C4-2B (cell line): ENCODE measurements around the gene HAND2.

ENCODE experiments used
- ZFX ChIP-seq: fragments of 450-650 bp; IDR thresholded peaks from 2 replicates; pipeline ENCODE4 v1.6.1; 2017
- TF ChIP-seq, protein P1 (sequence below): fragments of 450-650 bp; conservative IDR thresholded peaks from 2 replicates; pipeline ENCODE4 v1.5.1; 2017; ENCODE audit warnings: mild to moderate bottlenecking

DNA sequence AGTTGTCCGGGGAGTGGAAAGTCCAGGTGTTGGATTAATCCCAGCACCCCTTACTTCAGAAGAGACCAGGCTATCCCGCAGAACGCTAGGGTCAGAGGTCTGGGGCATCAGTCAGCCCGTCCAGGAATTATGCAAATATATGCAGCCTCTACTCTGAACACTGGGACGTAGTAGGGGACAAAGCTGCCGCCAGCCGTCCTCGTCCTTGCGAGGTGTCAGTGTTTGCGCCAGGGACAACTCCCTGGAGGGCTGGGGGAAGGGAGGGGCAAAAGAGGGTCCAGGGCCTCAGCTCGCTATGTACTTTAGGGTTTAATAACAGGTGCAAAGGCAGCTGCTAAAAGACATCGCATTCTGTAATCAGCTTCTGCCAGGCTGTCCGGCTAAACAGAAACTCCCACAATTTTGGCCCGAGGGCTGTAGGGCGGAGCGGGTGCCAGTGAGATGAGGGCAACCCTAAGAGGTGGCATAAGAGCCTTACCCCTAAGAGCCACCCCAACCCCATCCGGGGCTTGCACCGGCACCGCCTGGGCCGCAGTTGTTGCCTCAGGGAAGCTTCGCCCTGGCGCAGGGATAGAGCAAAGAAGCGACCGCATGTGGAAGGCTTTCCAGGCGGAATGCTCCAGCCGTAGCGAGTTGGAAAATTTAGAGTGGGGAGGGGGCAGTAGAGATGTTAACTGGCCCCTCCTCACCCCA lies 8.4 kb downstream of the HAND2 start:
- TF ChIP-seq, protein P1, sequence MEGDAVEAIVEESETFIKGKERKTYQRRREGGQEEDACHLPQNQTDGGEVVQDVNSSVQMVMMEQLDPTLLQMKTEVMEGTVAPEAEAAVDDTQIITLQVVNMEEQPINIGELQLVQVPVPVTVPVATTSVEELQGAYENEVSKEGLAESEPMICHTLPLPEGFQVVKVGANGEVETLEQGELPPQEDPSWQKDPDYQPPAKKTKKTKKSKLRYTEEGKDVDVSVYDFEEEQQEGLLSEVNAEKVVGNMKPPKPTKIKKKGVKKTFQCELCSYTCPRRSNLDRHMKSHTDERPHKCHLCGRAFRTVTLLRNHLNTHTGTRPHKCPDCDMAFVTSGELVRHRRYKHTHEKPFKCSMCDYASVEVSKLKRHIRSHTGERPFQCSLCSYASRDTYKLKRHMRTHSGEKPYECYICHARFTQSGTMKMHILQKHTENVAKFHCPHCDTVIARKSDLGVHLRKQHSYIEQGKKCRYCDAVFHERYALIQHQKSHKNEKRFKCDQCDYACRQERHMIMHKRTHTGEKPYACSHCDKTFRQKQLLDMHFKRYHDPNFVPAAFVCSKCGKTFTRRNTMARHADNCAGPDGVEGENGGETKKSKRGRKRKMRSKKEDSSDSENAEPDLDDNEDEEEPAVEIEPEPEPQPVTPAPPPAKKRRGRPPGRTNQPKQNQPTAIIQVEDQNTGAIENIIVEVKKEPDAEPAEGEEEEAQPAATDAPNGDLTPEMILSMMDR: no peak
- no peak for TF ChIP-seq ZFX
